HG02763 (cell line): ENCODE results near the gene KLRK1.
A peak's percentile ranks its signal among the peaks of the same experiment; 100 is the strongest.
"Not testable (repeated sequence)": the region's sequence is repeated elsewhere in the genome, so short reads cannot be mapped to it uniquely, and the experiment has no call there.

Experiments used
- ATAC-seq: cut with Tn5 transposase; IDR thresholded peaks from one replicate; pipeline ENCODE4 v1.9.1; 2021; ENCODE audit warnings: mild to moderate bottlenecking, moderate library complexity; ENCODE audit not compliant: unreplicated experiment

The KLRK1 gene

GRCh38 chr12:10390991-10391390 lies 1.1 kb upstream of the KLRK1 start:
- not testable (repeated sequence) for ATAC-seq

DNA sequence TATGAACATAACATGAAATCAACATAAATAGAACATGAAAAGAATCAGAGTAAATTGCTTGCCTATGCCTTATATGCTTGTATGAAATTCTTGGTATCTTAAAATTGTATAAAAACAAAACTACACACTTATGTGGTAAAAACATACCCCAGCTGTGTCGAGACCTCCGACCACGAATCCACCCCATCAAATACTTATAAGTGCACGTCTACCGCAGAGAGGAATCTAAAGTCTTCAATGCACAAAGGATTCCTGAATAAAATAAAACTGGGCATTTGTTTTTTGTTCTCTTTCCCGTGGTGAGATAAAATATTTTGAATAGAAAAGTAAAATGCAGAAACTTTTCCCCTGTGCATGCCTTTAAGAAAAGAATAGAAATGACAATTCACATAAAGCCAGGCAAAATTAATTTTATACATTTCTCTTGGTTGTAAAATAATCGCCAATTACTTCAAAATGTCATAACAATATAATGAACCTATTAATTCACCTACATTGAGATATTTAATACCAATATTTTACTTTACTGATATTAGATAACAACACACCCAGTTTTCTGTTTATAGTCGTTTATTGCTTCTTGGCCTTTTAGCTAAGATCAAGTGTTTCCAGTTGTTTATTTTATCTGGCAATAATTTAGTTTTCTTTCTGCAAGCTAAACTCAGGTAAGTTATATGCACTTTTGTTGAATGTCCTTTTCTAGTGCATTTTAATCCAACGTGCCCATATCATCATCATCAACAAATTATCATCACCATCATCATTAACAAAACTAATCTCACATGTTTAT lies 1.0 kb downstream of the KLRK1 start:
- no peak for ATAC-seq

DNA sequence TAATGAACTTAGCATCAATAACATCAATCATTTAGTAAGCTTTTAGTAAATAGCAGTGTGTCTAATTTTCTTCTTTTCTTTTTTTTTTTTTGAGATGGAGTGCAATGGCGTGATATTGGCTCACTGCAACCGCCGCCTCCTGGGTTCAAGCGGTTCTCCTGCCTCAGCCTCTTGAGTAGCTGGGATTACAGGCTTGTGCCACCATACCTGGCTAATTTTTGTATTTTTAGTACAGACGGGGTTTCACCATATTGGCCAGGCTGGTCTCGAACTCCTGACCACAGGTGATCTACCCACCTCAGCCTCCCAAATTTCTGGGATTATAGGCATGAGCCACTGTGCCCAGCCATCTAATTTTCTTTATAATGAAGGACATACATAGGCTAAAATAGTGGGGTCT lies 2.3 kb downstream of the KLRK1 start:
- not testable (repeated sequence) for ATAC-seq

GRCh38 chr12:10386857-10387256 lies 3.0 kb downstream of the KLRK1 start:
- no peak for ATAC-seq

DNA sequence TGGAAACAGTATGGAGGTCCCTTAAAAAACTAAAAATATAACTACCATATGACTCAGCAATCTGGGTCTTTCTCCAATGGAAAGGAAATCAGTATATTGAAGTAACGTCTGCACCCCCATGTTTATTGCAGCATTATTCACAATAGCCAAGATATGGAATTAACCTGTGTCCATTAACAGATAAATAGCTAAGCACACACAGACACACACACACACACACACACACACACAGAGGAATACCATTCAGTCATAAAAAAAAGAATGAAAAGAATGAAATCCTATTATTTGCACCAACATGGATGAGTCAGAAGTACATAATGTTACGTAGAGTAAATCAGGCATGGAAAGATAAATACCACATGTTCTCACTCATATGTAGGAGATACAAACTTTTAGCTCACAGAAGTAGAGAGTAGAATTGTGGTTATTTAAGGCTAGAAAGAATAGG lies 4.7 kb downstream of the KLRK1 start:
- no peak for ATAC-seq

DNA sequence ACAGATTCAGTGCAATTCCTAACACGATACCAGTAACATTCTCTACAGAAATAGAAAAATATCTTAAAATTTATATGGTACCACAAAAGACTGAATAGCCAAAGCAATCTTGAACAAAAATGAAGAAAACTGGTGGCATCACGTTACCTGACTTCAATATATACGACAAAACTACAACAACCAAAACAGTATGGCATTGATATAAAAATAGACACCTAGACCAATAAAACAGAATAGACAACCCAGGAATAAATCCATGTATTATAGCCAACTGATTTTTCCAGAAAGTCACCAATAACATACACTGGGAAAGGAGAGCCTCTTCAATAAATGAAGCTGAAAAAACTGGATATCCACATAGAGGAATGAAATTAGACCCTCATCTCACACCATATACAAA lies 5.7 kb downstream of the KLRK1 start:
- ATAC-seq: no peak

GRCh38 chr12:10381928-10382628 lies 7.8 kb downstream of the KLRK1 start:
- no peak for ATAC-seq

- not testable (repeated sequence) for ATAC-seq
These were observed 11.1 kb downstream of the KLRK1 start for GRCh38 chr12:10378737-10379136.

GRCh38 chr12:10374624-10375018 lies 15.2 kb downstream of the KLRK1 start:
- ATAC-seq: no peak

DNA sequence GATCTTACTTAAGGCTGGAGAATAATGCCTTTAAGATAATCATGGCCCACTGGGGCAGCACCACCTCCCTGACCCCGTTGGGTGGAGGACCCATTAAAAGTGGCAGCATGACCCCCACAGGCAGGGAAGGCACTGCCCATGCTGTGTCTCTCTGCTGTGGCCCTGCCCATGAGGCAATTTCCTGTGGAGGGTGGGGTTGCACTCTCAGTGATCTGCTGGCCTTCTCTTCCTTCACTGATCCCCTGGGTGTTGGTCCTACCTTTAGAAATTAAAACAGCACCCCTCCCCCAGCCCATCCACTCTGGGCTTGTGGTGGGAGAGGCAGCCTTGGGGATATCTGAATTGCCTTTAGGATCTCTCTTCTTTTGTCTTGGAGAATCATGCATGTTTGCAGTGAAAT lies 17.3 kb downstream of the KLRK1 start:
- no peak for ATAC-seq

DNA sequence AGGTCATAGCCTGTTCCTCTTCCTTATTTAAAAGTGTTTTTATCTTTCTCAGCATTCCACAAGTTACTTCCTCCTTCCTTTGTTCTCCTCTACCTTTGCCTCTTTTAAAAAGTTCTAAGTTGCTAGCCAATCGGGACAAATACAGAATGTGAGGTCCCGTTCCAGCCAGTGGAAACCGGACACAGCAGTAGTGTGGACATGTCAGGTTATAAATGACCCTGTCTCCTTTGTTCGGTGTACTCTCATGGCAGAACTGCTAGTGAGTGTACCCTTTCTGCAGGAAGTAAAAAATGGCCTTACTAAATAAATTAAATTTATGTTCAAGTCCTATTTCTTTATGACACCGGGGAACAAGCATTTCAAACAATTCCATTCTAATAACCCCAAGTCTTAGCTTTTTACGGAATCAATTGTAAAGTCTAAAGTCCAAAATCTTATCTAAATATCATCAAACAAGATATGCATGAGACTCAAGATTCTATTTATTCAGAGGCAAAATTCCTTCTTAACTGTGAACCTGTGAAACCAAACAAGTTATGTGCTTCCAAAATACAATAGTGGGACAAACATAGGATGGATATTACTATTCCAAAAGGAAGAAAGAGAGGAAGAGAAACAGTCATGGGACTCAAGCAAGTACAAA lies 17.8 kb downstream of the KLRK1 start:
- not testable (repeated sequence) for ATAC-seq

- ATAC-seq: no peak
These were observed 20.1 kb downstream of the KLRK1 start for GRCh38 chr12:10369557-10370415.

GRCh38 chr12:10368206-10369171 lies 21.4 kb downstream of the KLRK1 start:
- no peak for ATAC-seq

GRCh38 chr12:10367714-10368113 lies 22.1 kb downstream of the KLRK1 start:
- not testable (repeated sequence) for ATAC-seq

DNA sequence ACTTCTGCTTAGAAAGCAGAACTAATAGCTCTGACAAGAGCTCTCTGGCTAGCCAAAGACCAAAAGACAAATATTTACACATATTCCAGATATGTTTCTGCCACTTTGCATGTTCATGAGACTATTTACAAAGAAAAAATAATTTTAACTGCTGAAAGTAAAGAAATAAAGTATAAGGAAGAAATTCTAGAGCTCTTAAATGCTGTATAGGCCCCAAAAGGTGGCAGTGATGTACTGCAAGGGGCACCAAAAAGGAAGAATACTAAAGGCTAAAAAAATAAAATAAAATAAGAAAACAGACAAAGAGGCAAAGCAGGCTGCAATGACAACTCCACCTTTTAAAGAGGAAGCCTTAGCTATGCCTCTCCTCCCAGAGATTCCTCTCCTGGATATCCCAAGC lies 23.0 kb downstream of the KLRK1 start:
- ATAC-seq: no peak

DNA sequence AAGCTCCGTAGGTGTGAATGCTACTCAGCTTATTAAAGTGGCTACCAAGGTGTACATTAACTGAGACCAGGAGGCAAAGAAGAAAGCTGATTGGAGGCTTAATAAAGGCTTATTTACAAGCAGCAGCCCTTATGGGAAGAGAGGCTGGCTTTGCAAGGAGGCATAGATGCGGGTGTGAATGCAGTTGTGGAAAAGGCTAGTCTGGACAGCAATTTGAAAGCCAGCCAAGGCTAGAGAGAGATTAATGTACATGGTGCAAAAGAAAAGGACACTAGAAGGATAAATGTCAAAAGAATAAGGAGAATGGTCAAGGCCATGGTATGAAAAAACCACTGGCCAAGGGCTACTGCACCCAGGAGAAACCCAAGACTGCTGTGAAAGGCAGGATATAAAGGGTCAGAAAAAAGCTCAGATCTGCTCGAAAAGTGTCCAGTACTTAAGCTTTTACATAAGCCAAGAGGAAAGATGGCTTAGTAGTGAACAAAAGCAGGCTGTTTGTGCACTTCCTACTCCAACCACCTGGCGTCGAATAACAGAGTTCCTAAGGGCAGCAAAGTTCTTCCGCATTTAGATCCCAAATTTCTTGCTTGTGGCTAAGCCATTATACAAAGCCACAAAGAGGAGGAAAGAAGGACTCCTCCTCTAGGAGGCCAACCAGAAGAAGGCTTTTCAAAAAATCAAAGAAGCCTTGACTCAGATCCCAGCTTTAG lies 24.0 kb downstream of the KLRK1 start:
- no peak for ATAC-seq

GRCh38 chr12:10364815-10365622 lies 24.8 kb downstream of the KLRK1 start:
- ATAC-seq: peak; percentile 40
